GM10847 (cell line): ENCODE results near the gene KCNJ6.

Experiments used
- POLR2A ChIP-seq: IDR thresholded peaks from 2 replicates; pipeline ENCODE4 v1.6.1; 2011; ENCODE audit not compliant: insufficient read length; ENCODE audit errors: extremely low read depth

The KCNJ6 gene

DNA sequence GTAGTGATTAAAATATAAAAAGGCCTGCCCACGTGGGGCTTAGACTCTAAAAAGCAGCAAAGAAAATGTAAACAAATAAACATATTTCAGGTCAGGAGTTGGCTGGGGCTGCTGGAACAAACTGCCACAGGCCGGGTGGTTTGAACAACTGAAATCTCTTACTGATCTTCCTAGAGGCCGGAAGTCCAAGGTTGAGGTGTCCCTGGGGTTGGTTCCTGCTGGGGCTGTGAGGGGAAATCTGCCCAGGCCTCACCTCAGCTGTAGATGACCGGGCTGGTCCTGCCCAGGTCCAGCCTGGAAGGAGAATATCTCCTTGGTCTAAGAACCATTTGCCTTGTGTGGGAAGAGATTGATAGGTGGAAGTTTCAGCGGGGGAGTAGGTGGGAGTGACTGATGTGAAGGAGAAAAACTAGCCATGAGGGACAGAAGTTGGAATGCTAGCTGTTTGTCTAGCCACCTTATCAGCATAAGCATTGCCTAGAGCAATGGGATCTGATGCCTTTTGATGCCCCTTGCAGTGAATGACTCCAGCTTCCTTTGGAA lies 328.6 kb downstream of the KCNJ6 start:
- TF ChIP-seq POLR2A = no peak

DNA sequence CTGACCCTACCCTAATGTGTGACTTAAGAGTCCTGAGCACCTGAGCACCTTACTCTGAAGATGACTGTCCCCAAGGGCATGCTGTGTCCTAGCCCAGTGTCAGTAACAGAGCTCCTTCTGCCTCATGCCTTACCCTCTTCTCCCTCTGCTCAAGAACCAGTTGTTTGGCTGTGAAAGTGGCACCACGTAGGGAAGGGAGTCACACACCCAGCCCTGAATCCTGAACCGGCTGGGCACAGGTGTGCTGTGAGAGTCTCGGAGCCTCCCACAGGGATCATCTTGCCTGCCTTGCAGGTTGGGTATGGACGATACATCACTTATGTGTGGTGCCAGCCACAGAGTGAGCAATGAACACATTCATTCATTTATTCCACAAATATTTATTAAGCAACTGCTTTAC lies 329.1 kb downstream of the KCNJ6 start:
- TF ChIP-seq POLR2A = no peak

DNA sequence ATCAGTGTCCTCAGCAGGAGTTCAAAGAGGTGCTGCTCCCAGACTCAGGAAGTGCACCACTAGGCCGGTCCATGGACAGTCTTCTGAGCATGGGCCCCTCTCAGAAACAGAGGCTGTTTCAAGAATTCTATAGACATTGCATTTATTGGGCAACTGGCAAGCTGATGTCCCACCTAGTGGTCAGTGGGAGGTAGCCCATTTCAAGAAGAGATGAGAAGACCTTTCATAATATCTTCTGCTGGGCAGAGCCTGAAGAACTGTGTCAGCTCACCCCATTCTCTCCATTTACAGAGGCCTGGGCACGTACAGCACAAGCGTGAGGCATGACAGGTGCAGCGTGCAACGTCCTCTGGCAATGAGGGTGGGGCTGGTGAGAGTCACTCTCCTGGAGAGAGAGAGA lies 333.7 kb downstream of the KCNJ6 start:
- TF ChIP-seq POLR2A = no peak

DNA sequence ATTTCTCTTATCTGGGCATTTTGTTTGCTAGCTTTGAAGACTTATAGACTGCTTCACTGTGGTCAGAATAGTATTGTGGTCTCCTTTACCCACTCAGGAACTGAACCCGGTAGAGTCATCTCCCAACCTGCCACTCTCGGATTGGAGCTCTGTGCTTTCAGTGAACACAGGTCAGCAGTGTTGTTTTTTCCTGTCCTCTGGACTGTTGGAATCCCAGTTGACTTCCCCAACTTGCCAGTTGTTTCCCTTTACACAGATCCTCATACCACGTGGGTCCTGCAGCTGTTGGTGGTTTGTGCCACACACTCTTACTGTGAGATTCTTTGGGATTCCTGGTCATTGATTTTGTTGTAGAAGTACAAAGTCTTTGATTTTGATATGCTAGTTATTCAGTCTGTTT lies 335.6 kb downstream of the KCNJ6 start:
- TF ChIP-seq POLR2A = no peak

- no peak for TF ChIP-seq POLR2A
Measured at GRCh38 chr21:37579356-37579755, 336.9 kb downstream of the KCNJ6 start.

- TF ChIP-seq POLR2A = no peak
Measured at GRCh38 chr21:37578471-37579126, 337.7 kb downstream of the KCNJ6 start.

DNA sequence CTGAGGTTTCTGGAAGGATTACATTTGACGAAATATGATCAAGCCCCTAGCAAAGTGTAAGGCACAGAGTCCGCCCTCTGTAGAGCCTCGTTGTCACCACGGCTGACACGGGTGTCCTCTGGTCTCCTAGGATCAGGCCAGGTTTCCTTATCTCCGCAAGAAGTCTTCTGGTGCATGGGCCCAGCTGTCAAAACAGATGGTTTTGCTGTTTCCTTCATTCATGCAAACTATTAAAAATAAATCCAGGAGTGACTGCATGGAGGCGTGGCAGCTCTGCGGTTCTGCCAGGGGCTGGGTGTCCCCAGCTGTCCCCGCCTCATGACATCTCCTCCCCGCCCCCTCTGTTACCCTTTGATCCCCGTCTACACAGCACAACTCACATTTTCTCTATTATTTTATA lies 340.7 kb downstream of the KCNJ6 start:
- TF ChIP-seq POLR2A = no peak

DNA sequence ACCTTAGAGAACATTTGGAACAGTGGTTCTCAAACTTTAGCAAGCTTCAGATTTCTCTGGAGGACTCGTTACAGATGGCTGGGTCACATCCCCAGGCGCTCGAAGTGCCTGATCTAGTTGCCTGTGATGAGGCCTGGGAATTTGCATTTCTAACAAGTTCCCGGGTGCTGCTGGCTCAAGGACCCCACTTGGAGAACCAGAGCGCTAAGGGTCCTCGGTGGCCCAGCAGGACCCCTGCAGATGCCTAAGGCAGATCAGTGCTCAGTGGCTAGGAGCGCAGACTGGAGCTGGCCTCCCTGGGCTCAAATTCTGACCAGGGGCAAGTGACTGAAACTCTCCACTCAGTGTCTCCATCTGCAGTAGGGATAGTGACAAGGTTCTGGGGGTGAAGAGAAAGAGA lies 341.5 kb downstream of the KCNJ6 start:
- TF ChIP-seq POLR2A = no peak

- TF ChIP-seq POLR2A = no peak
Measured at GRCh38 chr21:37574316-37574715, 341.9 kb downstream of the KCNJ6 start.

GRCh38 chr21:37571442-37571841 lies 344.8 kb downstream of the KCNJ6 start:
- TF ChIP-seq POLR2A = no peak

DNA sequence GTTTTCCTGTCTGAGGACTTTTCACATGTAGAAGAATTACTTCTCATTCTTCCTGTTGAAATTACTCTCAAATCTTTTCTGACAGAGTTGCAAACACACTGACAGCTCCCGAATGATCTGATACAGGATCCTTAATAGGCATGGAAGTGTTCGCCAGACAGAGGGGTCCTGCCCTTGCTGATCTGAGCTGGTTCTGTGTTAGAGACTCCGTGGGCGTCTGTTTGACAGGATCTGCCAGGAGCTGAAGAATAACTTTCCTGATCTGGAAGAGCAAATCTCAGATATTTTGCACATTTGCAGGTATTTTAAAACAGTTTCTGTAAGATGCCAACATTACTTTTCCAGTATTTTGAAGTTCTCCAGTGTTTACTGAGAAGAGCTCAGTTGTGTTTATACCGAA lies 347.3 kb downstream of the KCNJ6 start:
- no peak for TF ChIP-seq POLR2A

GRCh38 chr21:37568415-37568814 lies 347.8 kb downstream of the KCNJ6 start:
- no peak for TF ChIP-seq POLR2A

DNA sequence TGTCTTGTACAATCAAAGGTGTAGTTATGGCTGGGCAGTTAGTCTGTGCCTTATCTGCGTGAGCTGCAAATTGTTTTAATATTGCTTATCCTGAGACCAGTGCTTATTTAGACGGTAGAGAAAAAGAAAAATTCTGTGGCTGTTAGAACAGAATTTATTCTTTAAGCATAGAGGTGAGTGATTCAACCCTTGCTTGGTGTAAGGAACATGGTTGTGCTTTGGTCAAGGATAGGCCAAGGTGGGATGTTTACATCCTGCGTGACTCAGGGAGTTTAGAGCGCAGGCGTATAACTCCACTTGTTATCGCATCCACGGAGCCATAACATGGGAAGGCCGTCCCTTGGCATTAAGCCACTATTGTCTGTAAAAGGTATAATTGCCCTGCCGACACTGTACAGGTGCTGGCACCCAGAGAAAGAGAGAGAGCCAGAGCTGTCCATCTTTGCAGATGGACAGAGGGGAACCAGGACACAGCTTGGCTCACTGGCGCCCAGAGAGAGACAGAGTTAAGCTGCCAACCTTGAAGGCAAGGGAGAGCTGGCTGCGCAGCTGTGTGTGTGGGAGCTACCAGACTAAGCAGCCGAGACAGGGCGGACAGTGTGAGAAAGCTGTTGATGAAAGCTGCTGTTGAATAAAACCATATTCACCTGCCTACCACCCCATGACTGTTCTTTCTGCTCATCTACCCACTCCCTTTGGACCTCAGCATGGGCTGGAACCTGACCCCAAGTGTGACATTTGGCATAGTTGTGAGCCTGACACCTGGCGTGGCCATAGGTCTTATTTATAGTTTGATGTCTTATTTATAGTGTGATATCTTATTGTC lies 349.3 kb downstream of the KCNJ6 start:
- no peak for TF ChIP-seq POLR2A

DNA sequence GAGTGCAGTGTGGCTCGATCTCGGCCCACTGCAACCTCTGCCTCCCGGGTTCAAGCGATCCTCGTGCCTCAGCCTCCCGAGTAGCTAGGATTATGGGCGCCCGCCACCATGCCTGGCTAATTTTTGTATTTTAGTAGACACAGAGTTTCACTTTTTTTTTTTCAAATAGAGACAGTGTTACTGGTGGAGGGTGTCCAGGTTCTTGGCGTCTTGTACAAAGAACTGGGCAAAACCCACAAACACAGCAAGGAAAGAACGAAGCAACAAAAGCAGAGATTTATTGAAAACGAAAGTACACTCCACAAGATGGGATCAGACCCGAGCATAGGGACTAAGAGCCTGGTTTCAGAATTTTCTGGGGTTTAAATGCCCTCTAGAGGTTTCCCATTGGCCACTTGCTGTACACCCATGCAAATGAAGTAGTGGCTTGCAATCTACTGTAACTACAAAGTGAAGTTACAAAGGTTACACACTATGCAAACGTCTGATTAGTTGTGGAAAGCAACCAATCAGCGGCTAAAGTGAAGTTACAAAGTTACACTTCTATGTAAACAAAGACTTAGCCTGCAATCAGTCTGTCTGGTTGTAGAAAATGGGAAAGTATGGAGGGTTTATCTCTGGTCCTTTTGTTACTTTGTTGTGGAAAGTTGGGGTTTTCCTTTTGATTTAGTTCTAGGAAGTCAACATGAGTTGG lies 350.6 kb downstream of the KCNJ6 start:
- TF ChIP-seq POLR2A = no peak

- TF ChIP-seq POLR2A = no peak
Measured at GRCh38 chr21:37564924-37565529, 351.2 kb downstream of the KCNJ6 start.

GRCh38 chr21:37564341-37564923 lies 351.8 kb downstream of the KCNJ6 start:
- no peak for TF ChIP-seq POLR2A
